Measurements from ENCODE around the gene MROH2A. TPM values are rescaled to one million over a fixed set of nuclear protein-coding genes. Genes with fewer than 3 reads are reported as not detected.

Gene MROH2A
- total and polyA plus RNA-seq, 2 experiments from 2014 or later: not detected

DNA sequence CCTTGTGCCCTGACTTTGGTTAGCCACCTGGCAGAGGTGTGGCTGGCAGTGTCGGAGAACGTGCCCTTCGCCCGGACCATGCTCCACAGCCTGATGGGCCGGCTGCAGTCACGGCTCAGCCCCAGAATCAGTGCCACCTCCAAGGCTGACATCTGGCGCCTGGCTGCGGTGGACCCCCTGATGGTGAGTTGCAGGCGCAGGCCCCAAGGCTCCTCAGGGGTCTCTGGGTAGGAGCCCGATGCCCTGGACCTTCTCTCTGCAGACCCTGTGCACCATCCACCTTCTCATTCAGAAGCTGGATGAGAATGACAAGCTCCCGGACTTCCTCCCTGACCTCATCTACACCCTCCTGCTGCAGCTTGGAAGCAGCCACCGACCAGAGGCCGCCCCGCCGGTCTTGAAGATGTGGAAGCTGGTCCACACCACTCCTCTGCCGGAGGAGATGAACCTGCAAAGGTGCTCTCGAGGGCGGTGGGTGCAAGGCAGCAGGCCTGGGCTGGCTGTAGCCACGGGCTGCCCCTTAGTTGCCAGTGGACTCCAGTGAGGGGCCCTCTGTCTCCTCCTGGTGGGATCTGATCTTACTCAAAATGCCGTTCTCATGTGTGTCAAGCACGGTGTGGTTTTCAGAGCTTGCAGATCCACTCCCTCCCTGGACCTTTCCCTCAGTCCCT lies 44.1 kb downstream of the MROH2A start:
- no peaks in the 10 kb centered on the region for H3K9me2 ChIP-seq (ENCODE audit: insufficient read depth)
- TF ChIP-seq EZH2phosphoT487 (IDR thresholded peaks at IDR 0.05; ENCODE audit: insufficient read depth, low read depth): no peak
- no peak for TF ChIP-seq EZH2 (IDR thresholded peaks at IDR 0.05; ENCODE audit: insufficient read depth, poor library complexity, severe bottlenecking)
- in situ Hi-C loops (cut with MboI): no loop called here
- H2AFZ ChIP-seq: no peak overlapping the region
- H3K79me2 ChIP-seq (ENCODE audit: insufficient read depth): no peaks in the 10 kb centered on the region
- H3K36me3 ChIP-seq (ENCODE audit: low read depth): no peaks in the 10 kb centered on the region
- H3K27ac ChIP-seq: no peak overlapping the region
- no peaks in the 10 kb centered on the region for H3F3A ChIP-seq (ENCODE audit: insufficient read depth)
- H3K4me3 ChIP-seq: no peak overlapping the region
- WGBS, 2 experiments (ENCODE audit: low coverage in 1 of 2, low lambda C conversion rate in 2 of 2, missing lambda C conversion rate in 2 of 2): 55 to 63% methylated on average over 19 to 21 of the region's 21 CpGs
- DNase-seq: no peak
- H3K27me3 ChIP-seq (replicated peaks; ENCODE audit: insufficient read depth): peaks cover 19% of the 10 kb centered on the region
- H3K4me1 ChIP-seq (ENCODE audit: insufficient read depth): no peaks in the 10 kb centered on the region
- no peaks in the 10 kb centered on the region for H3K9me3 ChIP-seq (ENCODE audit: low read depth)
- no peak overlapping the region for H3K9ac ChIP-seq
- no peaks in the 10 kb centered on the region for H4K20me1 ChIP-seq (ENCODE audit: insufficient read depth)
- H3K4me2 ChIP-seq (ENCODE audit: unreplicated experiment): no peak overlapping the region

DNA sequence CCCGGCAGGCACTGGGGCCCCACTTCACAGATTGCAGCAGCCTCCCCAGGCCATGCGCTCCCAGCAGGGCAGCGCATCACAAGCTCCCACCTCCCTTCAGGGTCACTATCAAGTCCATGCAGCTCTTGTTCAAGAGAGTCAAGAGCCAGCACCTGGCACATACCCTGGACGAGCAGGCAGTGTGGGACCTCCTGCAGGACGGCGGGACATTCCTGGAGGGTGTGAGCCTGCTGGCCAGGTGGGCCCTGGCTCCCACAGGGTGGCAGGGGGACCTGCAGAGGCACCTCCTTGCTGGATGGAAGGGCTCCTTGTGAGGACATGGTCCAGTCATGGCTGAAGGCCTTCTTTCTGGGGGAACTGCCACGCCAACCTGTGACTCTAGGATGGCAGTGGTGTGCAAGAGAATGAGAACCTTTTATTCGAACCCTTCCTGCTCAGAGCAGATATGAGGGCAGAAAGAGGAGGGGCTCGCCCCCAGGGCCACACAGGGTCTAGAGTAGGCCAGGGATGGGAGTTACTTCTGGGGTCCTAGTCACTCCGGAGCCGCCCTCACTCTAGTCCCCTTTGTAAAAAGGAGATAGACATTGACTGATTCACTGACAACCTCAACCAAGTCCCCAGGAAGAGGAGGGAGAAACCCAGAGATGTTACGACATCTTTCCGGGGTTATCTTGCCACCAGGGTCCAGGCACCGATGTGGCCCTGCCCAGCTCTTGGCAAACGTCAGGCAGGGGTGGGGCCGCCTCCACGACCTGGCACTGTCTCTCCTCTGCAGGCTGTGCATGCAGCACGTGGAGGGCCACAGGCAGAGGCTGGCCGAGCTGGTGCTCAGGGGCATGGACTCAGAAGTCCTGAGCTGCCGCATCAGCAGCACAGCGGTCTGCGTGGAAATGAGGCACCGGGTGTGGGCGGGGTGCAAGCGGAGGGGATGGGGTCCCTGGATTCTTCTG lies 44.9 kb downstream of the MROH2A start:
- no peak overlapping the region for H2AFZ ChIP-seq
- H3K4me2 ChIP-seq (ENCODE audit: unreplicated experiment): no peak overlapping the region
- in situ Hi-C loops (cut with MboI): no loop called here
- H3K4me3 ChIP-seq: no peak overlapping the region
- H3K9me3 ChIP-seq (ENCODE audit: low read depth): no peaks in the 10 kb centered on the region
- H3K79me2 ChIP-seq (ENCODE audit: insufficient read depth): no peaks in the 10 kb centered on the region
- H4K20me1 ChIP-seq (ENCODE audit: insufficient read depth): no peaks in the 10 kb centered on the region
- H3K36me3 ChIP-seq (ENCODE audit: low read depth): no peaks in the 10 kb centered on the region
- no peaks in the 10 kb centered on the region for H3K4me1 ChIP-seq (ENCODE audit: insufficient read depth)
- TF ChIP-seq EZH2 (IDR thresholded peaks at IDR 0.05; ENCODE audit: insufficient read depth, poor library complexity, severe bottlenecking): no peak
- no peak for TF ChIP-seq EZH2phosphoT487 (IDR thresholded peaks at IDR 0.05; ENCODE audit: insufficient read depth, low read depth)
- no peaks in the 10 kb centered on the region for H3K9me2 ChIP-seq (ENCODE audit: insufficient read depth)
- no peak overlapping the region for H3K27ac ChIP-seq
- no peak for DNase-seq
- H3F3A ChIP-seq (ENCODE audit: insufficient read depth): no peaks in the 10 kb centered on the region
- peaks cover 19% of the 10 kb centered on the region for H3K27me3 ChIP-seq (replicated peaks; ENCODE audit: insufficient read depth)
- no peak overlapping the region for H3K9ac ChIP-seq
- 54 to 58% methylated on average over 22 to 25 of the region's 25 CpGs for WGBS, 2 experiments (ENCODE audit: low coverage in 1 of 2, low lambda C conversion rate in 2 of 2, missing lambda C conversion rate in 2 of 2)

DNA sequence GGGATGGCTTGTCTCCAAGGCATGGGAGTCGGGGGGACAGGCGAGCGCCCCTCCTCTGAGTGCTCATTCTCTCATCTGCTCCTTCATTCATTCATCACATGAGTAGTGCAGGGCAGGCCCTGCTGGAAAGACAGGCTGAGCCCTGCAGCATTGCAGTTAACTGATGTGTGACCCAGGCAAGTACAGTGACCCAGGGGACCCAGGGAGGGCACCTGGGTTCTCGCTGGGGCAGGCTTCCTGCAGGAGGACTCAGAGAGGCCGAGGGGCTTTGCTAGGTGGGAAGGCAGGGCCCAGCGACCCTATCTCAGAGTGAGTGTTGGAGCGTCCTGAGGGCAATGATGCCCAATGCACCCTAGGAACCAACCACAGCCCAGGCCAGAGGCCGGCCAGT lies 45.6 kb downstream of the MROH2A start:
- WGBS, 2 experiments (ENCODE audit: low coverage in 1 of 2, low lambda C conversion rate in 2 of 2, missing lambda C conversion rate in 2 of 2): 62 to 68% methylated on average over 7 to 8 of the region's 8 CpGs
- Histone ChIP-seq H4K20me1 (ENCODE audit: insufficient read depth) (no peaks in the 10 kb centered on the region), H3K9me3 (ENCODE audit: low read depth) (no peaks in the 10 kb centered on the region), H2AFZ (no peak overlapping the region), H3K27ac (no peak overlapping the region), H3K9ac (no peak overlapping the region), H3K4me3 (no peak overlapping the region), H3F3A (ENCODE audit: insufficient read depth) (no peaks in the 10 kb centered on the region), H3K27me3 (replicated peaks; ENCODE audit: insufficient read depth) (peaks cover 19% of the 10 kb centered on the region), H3K79me2 (ENCODE audit: insufficient read depth) (no peaks in the 10 kb centered on the region), H3K4me2 (ENCODE audit: unreplicated experiment) (no peak overlapping the region), H3K36me3 (ENCODE audit: low read depth) (no peaks in the 10 kb centered on the region), H3K4me1 (ENCODE audit: insufficient read depth) (no peaks in the 10 kb centered on the region), H3K9me2 (ENCODE audit: insufficient read depth) (no peaks in the 10 kb centered on the region)
- no peak for TF ChIP-seq EZH2 (IDR thresholded peaks at IDR 0.05; ENCODE audit: insufficient read depth, poor library complexity, severe bottlenecking)
- TF ChIP-seq EZH2phosphoT487 (IDR thresholded peaks at IDR 0.05; ENCODE audit: insufficient read depth, low read depth): no peak
- in situ Hi-C loops (cut with MboI): no loop called here
- DNase-seq: no peak

- Histone ChIP-seq H3K36me3 (ENCODE audit: low read depth) (no peaks in the 10 kb centered on the region), H3K27me3 (replicated peaks; ENCODE audit: insufficient read depth) (peaks cover 19% of the 10 kb centered on the region), H3K9me3 (ENCODE audit: low read depth) (no peaks in the 10 kb centered on the region), H3K4me3 (no peak overlapping the region), H3K79me2 (ENCODE audit: insufficient read depth) (no peaks in the 10 kb centered on the region), H3K9me2 (ENCODE audit: insufficient read depth) (no peaks in the 10 kb centered on the region), H3F3A (ENCODE audit: insufficient read depth) (no peaks in the 10 kb centered on the region), H3K27ac (no peak overlapping the region), H3K9ac (no peak overlapping the region), H2AFZ (no peak overlapping the region), H3K4me1 (ENCODE audit: insufficient read depth) (no peaks in the 10 kb centered on the region), H3K4me2 (ENCODE audit: unreplicated experiment) (no peak overlapping the region), H4K20me1 (ENCODE audit: insufficient read depth) (no peaks in the 10 kb centered on the region)
- 37 to 38% methylated on average over 7 of the region's 7 CpGs for WGBS, 2 experiments (ENCODE audit: low coverage in 1 of 2, low lambda C conversion rate in 2 of 2, missing lambda C conversion rate in 2 of 2)
- DNase-seq: no peak
- in situ Hi-C loops (cut with MboI): no loop called here
- TF ChIP-seq EZH2 (IDR thresholded peaks at IDR 0.05; ENCODE audit: insufficient read depth, poor library complexity, severe bottlenecking) (no peak), EZH2phosphoT487 (IDR thresholded peaks at IDR 0.05; ENCODE audit: insufficient read depth, low read depth) (no peak)
These were observed 46.2 kb downstream of the MROH2A start for GRCh38 chr2:233824373-233824772.
